Measurements from ENCODE around the gene OR2AT4.
"Not testable (repeated sequence)": the region's sequence is repeated elsewhere in the genome, so short reads cannot be mapped to it uniquely, and the experiment has no call there.

OR2AT4 gene

GRCh38 chr11:75101424-75102128 lies 4.9 kb upstream of the OR2AT4 start:
- TF ChIP-seq CTCF (IDR thresholded peaks at IDR 0.05; ENCODE audit: extremely low read depth, missing control alignments), result no peak
- no peak for DNase-seq (ENCODE audit: low spot score)

GRCh38 chr11:75100314-75100713 lies 3.6 kb upstream of the OR2AT4 start:
- no peak for TF ChIP-seq CTCF (IDR thresholded peaks at IDR 0.05; ENCODE audit: extremely low read depth, missing control alignments)
- peak; percentile 82 for DNase-seq (ENCODE audit: low spot score)

- DNase-seq (ENCODE audit: low spot score), result no peak
- TF ChIP-seq CTCF (IDR thresholded peaks at IDR 0.05; ENCODE audit: extremely low read depth, missing control alignments), result no peak
These were observed 3.0 kb upstream of the OR2AT4 start for GRCh38 chr11:75099635-75100034.

GRCh38 chr11:75098835-75099439 lies 2.3 kb upstream of the OR2AT4 start:
- DNase-seq (ENCODE audit: low spot score), result not testable (repeated sequence)

- not testable (repeated sequence) for DNase-seq (ENCODE audit: low spot score)
These were observed 1.5 kb upstream of the OR2AT4 start for GRCh38 chr11:75098181-75098580.

GRCh38 chr11:75097173-75097557 lies 489 bp upstream of the OR2AT4 start:
- TF ChIP-seq CTCF (IDR thresholded peaks at IDR 0.05; ENCODE audit: extremely low read depth, missing control alignments), result no peak
- no peak for DNase-seq (ENCODE audit: low spot score)

- DNase-seq (ENCODE audit: low spot score), result not testable (repeated sequence)
These were observed 2.3 kb downstream of the OR2AT4 start for GRCh38 chr11:75094382-75094781.

- DNase-seq (ENCODE audit: low spot score), result no peak
- no peak for TF ChIP-seq CTCF (IDR thresholded peaks at IDR 0.05; ENCODE audit: extremely low read depth, missing control alignments)
These were observed 6.0 kb downstream of the OR2AT4 start for GRCh38 chr11:75090671-75091177.
